ENCODE data around the gene RPS3. TPM values are rescaled to one million over a fixed set of nuclear protein-coding genes. Genes with fewer than 3 reads are reported as not detected.

The RPS3 gene
- total RNA-seq, 1 experiment from 2014 or later: 2,875 TPM

GRCh38 chr11:75350743-75351540 lies 48.4 kb upstream of the RPS3 start:
- Histone ChIP-seq H3K27me3 (replicated peaks; ENCODE audit: insufficient read depth, low read depth, low read length, poor library complexity) (no peaks in the 10 kb centered on the region), H3K4me1 (ENCODE audit: insufficient read depth, low read length, poor library complexity, severe bottlenecking) (peaks cover 44% of the 10 kb centered on the region), H3K36me3 (ENCODE audit: insufficient read depth, low read length, poor library complexity, severe bottlenecking) (no peaks in the 10 kb centered on the region), H3K27ac (ENCODE audit: low read depth, low read length, poor library complexity, severe bottlenecking) (peak overlapping the region; percentile 78), H3K9me3 (ENCODE audit: low read depth, low read length, poor library complexity, severe bottlenecking) (no peaks in the 10 kb centered on the region), H3K4me3 (ENCODE audit: low read depth, low read length, poor library complexity, severe bottlenecking) (peak overlapping the region; percentile 62)
- DNase-seq (ENCODE audit: low spot score): peak; percentile 62
- intact Hi-C loops (cut with micrococcal nuclease; ENCODE audit: unreplicated experiment): no loop called here
- ChIA-PET POLR2A (ENCODE audit: low non-redundant PET) (no interaction called here), CTCF (no interaction called here)
- TF ChIP-seq CTCF (conservative IDR thresholded peaks at IDR 0.05; ENCODE audit: low read depth, low read length): peak; percentile 32
- TF ChIP-seq EZH2 (IDR thresholded peaks at IDR 0.05; ENCODE audit: borderline replicate concordance, low read depth, low read length, poor library complexity, severe bottlenecking): no peak
- no TSS peak for BruUV-seq (replicated peaks)

DNA sequence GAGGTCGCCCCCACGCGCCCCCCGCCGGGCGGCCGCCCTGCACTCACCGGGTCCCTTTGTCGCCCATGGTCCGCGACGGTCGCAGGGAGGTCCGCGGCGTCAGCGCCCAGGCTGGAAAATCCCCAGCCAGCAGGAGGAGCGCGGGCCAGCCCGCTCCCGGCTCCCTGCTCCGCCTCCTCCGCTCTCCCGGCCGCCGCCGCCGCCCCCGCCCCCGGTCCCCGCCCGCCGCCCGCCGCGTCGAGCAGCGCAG lies 47.9 kb upstream of the RPS3 start, which contains the start of gene ARRB1:
ARRB1 (minus strand) TSS at position 121 of the 250 bp plus-strand sequence; CDS start at position 67, 54 bp downstream.
- ChIA-PET CTCF (interaction anchor here (0.6 kb wide), 1 partner anchor 36 kb away, joined by 8 read pairs; no protein-coding TSS in a partner anchor), POLR2A (ENCODE audit: low non-redundant PET) (no interaction called here)
- no TSS peak for BruUV-seq (replicated peaks)
- Histone ChIP-seq H3K4me3 (ENCODE audit: low read depth, low read length, poor library complexity, severe bottlenecking) (peak within 1 kb of the TSS; percentile 62), H3K27me3 (replicated peaks; ENCODE audit: insufficient read depth, low read depth, low read length, poor library complexity) (no peaks in the 10 kb centered on the region), H3K36me3 (ENCODE audit: insufficient read depth, low read length, poor library complexity, severe bottlenecking) (no peaks in the 10 kb centered on the region), H3K27ac (ENCODE audit: low read depth, low read length, poor library complexity, severe bottlenecking) (peak within 1 kb of the TSS; percentile 78), H3K9me3 (ENCODE audit: low read depth, low read length, poor library complexity, severe bottlenecking) (no peaks in the 10 kb centered on the region), H3K4me1 (ENCODE audit: insufficient read depth, low read length, poor library complexity, severe bottlenecking) (peaks cover 41% of the 10 kb centered on the region)
- TF ChIP-seq CTCF (conservative IDR thresholded peaks at IDR 0.05; ENCODE audit: low read depth, low read length) (no peak), EZH2 (IDR thresholded peaks at IDR 0.05; ENCODE audit: borderline replicate concordance, low read depth, low read length, poor library complexity, severe bottlenecking) (no peak)
- DNase-seq (ENCODE audit: low spot score): no peak
- intact Hi-C loops (cut with micrococcal nuclease; ENCODE audit: unreplicated experiment): no loop called here

DNA sequence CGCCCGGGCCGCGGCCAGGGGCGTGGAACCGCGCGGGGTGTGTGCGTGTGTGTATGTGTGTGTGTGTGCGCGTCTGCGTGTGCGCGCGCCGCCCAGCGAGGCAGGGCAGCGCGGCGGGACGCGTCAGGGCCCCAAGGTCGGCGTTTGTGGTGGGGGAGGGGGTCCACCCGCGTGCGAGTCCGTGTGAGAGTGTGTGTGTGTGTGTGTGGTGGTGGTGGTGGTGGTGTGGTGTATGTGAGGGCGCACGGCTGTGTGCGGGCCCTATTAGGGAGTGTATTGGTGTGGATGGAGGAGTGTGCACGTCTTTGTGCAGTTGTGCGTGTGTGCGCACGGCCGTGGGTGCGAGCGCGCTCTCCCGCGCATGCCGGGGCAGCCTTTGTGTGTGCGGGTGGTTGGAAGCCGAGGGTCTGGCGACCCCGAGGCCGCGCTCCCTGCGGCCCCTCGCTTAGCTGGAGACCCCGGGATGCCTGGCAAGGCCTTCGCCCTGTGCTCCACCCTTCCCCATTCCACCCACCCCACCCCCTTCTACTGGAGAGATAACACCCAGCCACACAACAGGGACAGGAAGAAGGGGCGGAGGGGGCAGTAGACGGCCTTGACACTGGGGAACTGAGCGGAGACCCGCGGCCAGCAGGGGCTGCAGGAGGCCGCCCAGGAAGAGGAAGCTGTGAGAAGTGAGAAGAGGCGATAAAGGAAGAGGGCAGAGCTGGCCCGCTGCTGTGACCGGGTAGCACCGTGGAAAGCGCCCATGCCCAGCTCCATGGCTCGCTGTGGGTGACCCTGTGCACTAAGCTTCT lies 47.3 kb upstream of the RPS3 start:
- Histone ChIP-seq H3K27ac (ENCODE audit: low read depth, low read length, poor library complexity, severe bottlenecking) (peak overlapping the region; percentile 78), H3K4me3 (ENCODE audit: low read depth, low read length, poor library complexity, severe bottlenecking) (peak overlapping the region; percentile 62), H3K9me3 (ENCODE audit: low read depth, low read length, poor library complexity, severe bottlenecking) (no peaks in the 10 kb centered on the region), H3K4me1 (ENCODE audit: insufficient read depth, low read length, poor library complexity, severe bottlenecking) (peaks cover 39% of the 10 kb centered on the region), H3K36me3 (ENCODE audit: insufficient read depth, low read length, poor library complexity, severe bottlenecking) (no peaks in the 10 kb centered on the region), H3K27me3 (replicated peaks; ENCODE audit: insufficient read depth, low read depth, low read length, poor library complexity) (no peaks in the 10 kb centered on the region)
- ChIA-PET POLR2A (ENCODE audit: low non-redundant PET) (no interaction called here), CTCF (interaction anchor here (0.6 kb wide), 1 partner anchor 36 kb away, joined by 8 read pairs; no protein-coding TSS in a partner anchor)
- no TSS peak for BruUV-seq (replicated peaks)
- TF ChIP-seq EZH2 (IDR thresholded peaks at IDR 0.05; ENCODE audit: borderline replicate concordance, low read depth, low read length, poor library complexity, severe bottlenecking) (no peak), CTCF (conservative IDR thresholded peaks at IDR 0.05; ENCODE audit: low read depth, low read length) (no peak)
- intact Hi-C loops (cut with micrococcal nuclease; ENCODE audit: unreplicated experiment): no loop called here
- peak; percentile 59 for DNase-seq (ENCODE audit: low spot score)
